Measurements from ENCODE around the gene INO80.
A peak's percentile ranks its signal among the peaks of the same experiment; 100 is the strongest.

The INO80 gene

GRCh38 chr15:40938536-40938870 is 177.6 kb downstream of the INO80 start:
- no peak overlapping the region for H3K4me3 ChIP-seq (ENCODE audit: low read depth, low read length)
- TF ChIP-seq, protein P1, sequence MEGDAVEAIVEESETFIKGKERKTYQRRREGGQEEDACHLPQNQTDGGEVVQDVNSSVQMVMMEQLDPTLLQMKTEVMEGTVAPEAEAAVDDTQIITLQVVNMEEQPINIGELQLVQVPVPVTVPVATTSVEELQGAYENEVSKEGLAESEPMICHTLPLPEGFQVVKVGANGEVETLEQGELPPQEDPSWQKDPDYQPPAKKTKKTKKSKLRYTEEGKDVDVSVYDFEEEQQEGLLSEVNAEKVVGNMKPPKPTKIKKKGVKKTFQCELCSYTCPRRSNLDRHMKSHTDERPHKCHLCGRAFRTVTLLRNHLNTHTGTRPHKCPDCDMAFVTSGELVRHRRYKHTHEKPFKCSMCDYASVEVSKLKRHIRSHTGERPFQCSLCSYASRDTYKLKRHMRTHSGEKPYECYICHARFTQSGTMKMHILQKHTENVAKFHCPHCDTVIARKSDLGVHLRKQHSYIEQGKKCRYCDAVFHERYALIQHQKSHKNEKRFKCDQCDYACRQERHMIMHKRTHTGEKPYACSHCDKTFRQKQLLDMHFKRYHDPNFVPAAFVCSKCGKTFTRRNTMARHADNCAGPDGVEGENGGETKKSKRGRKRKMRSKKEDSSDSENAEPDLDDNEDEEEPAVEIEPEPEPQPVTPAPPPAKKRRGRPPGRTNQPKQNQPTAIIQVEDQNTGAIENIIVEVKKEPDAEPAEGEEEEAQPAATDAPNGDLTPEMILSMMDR (IDR thresholded peaks at IDR 0.05; ENCODE audit: low read depth, low read length, missing control alignments), result no peak
- DNase-seq (ENCODE audit: low read depth), result no peak

DNA sequence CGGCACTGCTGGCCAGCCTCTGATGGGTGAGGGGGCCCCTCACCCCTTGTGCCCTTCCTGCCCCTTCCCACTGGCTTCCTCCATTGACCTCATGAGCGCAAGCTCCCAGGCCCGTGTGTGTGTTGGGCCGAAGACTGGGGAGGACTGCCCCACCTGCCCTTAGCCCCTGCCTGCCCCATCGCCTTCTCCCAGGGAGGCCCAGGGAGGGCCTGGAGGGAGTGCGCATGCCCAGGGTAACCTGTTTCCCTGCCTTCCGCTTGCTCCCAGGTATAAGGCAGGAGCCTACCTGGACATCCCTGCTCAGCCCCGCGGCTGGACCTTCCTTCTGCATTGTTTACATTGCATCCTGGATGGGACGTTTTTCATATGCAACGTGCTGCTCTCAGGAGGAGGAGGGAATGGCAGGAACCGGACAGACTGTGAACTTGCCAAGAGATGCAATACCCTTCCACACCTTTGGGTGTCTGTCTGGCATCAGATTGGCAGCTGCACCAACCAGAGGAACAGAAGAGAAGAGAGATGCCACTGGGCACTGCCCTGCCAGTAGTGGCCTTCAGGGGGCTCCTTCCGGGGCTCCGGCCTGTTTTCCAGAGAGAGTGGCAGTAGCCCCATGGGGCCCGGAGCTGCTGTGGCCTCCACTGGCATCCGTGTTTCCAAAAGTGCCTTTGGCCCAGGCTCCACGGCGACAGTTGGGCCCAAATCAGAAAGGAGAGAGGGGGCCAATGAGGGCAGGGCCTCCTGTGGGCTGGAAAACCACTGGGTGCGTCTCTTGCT is 178.1 kb downstream of the INO80 start:
- no peak overlapping the region for H3K4me3 ChIP-seq (ENCODE audit: low read depth, low read length)
- no peak for DNase-seq (ENCODE audit: low read depth)
- TF ChIP-seq, protein P1 (IDR thresholded peaks at IDR 0.05; ENCODE audit: low read depth, low read length, missing control alignments), result peak; percentile 25

- TF ChIP-seq, protein P1 (IDR thresholded peaks at IDR 0.05; ENCODE audit: low read depth, low read length, missing control alignments), result peak; percentile 54
- no peak for DNase-seq (ENCODE audit: low read depth)
- H3K4me3 ChIP-seq (ENCODE audit: low read depth, low read length), result no peak overlapping the region
Observed at GRCh38 chr15:40936709-40937666, 179.1 kb downstream of the INO80 start.

- TF ChIP-seq, protein P1 (IDR thresholded peaks at IDR 0.05; ENCODE audit: low read depth, low read length, missing control alignments), result no peak
- no peak for DNase-seq (ENCODE audit: low read depth)
Observed at GRCh38 chr15:40936234-40936708, 179.8 kb downstream of the INO80 start.

DNA sequence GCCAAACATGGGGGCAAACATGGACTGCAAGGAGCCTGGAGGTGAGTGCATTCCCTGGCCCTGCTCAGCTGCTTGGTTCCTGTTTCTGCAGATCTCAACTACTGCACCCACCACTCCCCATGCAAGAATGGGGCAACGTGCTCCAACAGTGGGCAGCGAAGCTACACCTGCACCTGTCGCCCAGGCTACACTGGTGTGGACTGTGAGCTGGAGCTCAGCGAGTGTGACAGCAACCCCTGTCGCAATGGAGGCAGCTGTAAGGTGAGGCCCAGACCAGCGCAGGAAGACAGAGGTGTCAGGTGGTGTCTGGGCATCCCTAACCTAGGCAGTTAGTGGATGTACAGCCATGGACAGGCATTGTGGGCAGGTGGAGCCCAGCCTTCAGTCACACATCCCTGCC is 181.6 kb downstream of the INO80 start:
- TF ChIP-seq, protein P1 (IDR thresholded peaks at IDR 0.05; ENCODE audit: low read depth, low read length, missing control alignments), result no peak
- no peak overlapping the region for H3K4me3 ChIP-seq (ENCODE audit: low read depth, low read length)
- no peak for DNase-seq (ENCODE audit: low read depth)

More at GRCh38 chr15:40936234-40936708, 179.8 kb downstream of the INO80 start:
- no peak overlapping the region for H3K4me3 ChIP-seq (ENCODE audit: low read depth, low read length)

DNA sequence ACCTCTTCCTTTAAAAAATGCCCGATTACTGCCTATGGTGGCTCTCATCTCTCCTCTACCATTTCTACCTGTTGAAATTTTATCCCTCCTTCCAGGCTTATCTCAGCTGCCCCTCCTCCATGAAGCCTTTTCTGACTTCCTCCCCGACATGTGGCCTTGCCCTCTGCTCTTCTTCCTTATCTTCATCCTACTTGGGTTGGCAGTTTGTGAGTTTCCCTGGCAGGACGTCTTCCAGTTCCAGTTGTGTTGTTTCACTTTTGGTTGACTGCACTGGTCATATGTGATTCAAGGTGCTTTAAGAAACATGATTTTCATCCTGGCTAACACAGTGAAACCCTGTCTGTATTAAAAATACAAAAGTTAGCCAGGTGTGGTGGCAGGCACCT is 182.6 kb downstream of the INO80 start:
- no peak overlapping the region for H3K4me3 ChIP-seq (ENCODE audit: low read depth, low read length)
- DNase-seq (ENCODE audit: low read depth), result no peak
- TF ChIP-seq, protein P1 (IDR thresholded peaks at IDR 0.05; ENCODE audit: low read depth, low read length, missing control alignments), result no peak
